Measurements from ENCODE around the gene NEAT1.

GRCh38 chr11:65489035-65489705, 66.6 kb downstream of the NEAT1 start:
- TF ChIP-seq E2F6 (IDR thresholded peaks at IDR 0.05) (no peak), HDAC2 (IDR thresholded peaks at IDR 0.05; ENCODE audit: borderline replicate concordance in 1 of 2, low read depth in 2 of 2, low read length in 2 of 2) (0 out of 4 replicates have a peak, but pooled peaks of 1 of the 2 experiments have one; percentile 63), CTCF (IDR thresholded peaks at IDR 0.05; ENCODE audit: control extremely low read depth in 1 of 3, insufficient read depth in 1 of 3, low read depth in 1 of 3, low read length in 3 of 3) (no peak), POLR2A (IDR thresholded peaks at IDR 0.05; ENCODE audit: control extremely low read depth in 1 of 2, low read depth in 2 of 2, low read length in 2 of 2) (peak in 1 of 2 experiments; percentile 54; a peak in 1 of 3 replicates), EGR1 (IDR thresholded peaks at IDR 0.05; ENCODE audit: borderline replicate concordance, low read depth, low read length) (no peak), POLR2AphosphoS5 (IDR thresholded peaks at IDR 0.05; ENCODE audit: low read depth, low read length) (peak; percentile 28; the same call in 1 of the 2 replicates), ZNF274 (IDR thresholded peaks at IDR 0.05; ENCODE audit: borderline replicate concordance, extremely low read depth, low read length) (no peak), SP1 (IDR thresholded peaks at IDR 0.05; ENCODE audit: low read depth, low read length) (peak; percentile 85), SIRT6 (IDR thresholded peaks at IDR 0.05; ENCODE audit: low read length) (no peak), EZH2 (IDR thresholded peaks at IDR 0.05; ENCODE audit: low read depth, low read length, severe bottlenecking) (no peak), SRF (IDR thresholded peaks at IDR 0.05; ENCODE audit: low read depth, low read length) (no peak), SIN3A (conservative IDR thresholded peaks at IDR 0.05 in 1 of 2, IDR thresholded peaks at IDR 0.05 in 1 of 2; ENCODE audit: low read depth in 1 of 2, low read length in 2 of 2) (peak in 1 of 2 experiments; percentile 73; a peak in 1 of 4 replicates), MAFK (IDR thresholded peaks at IDR 0.05; ENCODE audit: low read depth, low read length) (no peak)

Measured in H1 (cell line).